GM23338 (cell line): ENCODE data around the gene TTC28.

Experiments
- CREB1 ChIP-seq: fragments of 250-450 bp; sonication (Bioruptor Pico); IDR thresholded peaks from 2 replicates; pipeline ENCODE4 v1.5.0; 2020; ENCODE audit warnings: low read depth, mild to moderate bottlenecking, moderate library complexity
- EZH2 ChIP-seq: fragments of 200-600 bp; sonication (generic); IDR thresholded peaks from one replicate; pipeline ENCODE4 v1.8.0; 2017; ENCODE audit warnings: antibody characterized with exemption, mild to moderate bottlenecking, low read depth; ENCODE audit not compliant: unreplicated experiment
- EZH2phosphoT487 ChIP-seq: fragments of 200-600 bp; sonication (generic); IDR thresholded peaks from one replicate; pipeline ENCODE4 v1.8.1; 2018; ENCODE audit warnings: antibody characterized with exemption; ENCODE audit not compliant: unreplicated experiment
- JUNB ChIP-seq: IDR thresholded peaks from one replicate; pipeline ENCODE4 v1.6.1; 2016; ENCODE audit warnings: antibody characterized with exemption; ENCODE audit not compliant: unreplicated experiment
- NANOG ChIP-seq: IDR thresholded peaks from 2 replicates; pipeline ENCODE4 v1.6.1; 2016; ENCODE audit warnings: antibody characterized with exemption, borderline replicate concordance
- POLR2AphosphoS5 ChIP-seq: IDR thresholded peaks from 2 replicates; pipeline ENCODE4 v1.6.1; 2016; ENCODE audit warnings: antibody characterized with exemption, low read depth
- TF ChIP-seq, protein P1 (sequence below), 2 experiments: fragments of 200-600 bp in 1 of 2; sonication (generic) in 1 of 2; conservative IDR thresholded peaks; 2 replicates each; pipeline versions ENCODE4 v1.5.1 to v1.6.1; 2016 to 2017; ENCODE audit warnings: antibody characterized with exemption in 2 of 2, low read depth in 2 of 2, mild to moderate bottlenecking in 2 of 2, moderate library complexity in 1 of 2
- TF ChIP-seq, protein P2 (sequence below): IDR thresholded peaks from one replicate; pipeline ENCODE4 v1.6.1; 2018; ENCODE audit warnings: antibody characterized with exemption; ENCODE audit not compliant: unreplicated experiment

DNA sequence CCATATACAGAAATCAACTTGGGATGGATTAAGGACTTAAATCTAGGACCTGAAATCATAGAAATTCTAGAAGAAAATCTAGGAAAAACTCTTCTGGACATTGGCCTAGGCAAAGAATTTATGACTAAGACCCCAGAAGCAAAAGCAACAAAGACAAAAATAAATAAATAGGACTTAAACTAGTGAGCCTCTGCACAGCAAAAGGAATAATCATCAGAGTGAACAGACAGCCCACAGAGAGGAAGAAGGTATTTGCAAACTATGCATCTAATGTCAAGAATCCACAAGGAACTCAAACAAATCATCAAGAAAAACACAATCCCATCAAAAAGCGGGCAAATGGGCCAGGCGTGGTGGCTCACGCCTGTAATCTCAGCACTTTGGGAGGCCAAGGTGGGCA lies 32.4 kb downstream of the TTC28 start:
- TF ChIP-seq, protein P1, sequence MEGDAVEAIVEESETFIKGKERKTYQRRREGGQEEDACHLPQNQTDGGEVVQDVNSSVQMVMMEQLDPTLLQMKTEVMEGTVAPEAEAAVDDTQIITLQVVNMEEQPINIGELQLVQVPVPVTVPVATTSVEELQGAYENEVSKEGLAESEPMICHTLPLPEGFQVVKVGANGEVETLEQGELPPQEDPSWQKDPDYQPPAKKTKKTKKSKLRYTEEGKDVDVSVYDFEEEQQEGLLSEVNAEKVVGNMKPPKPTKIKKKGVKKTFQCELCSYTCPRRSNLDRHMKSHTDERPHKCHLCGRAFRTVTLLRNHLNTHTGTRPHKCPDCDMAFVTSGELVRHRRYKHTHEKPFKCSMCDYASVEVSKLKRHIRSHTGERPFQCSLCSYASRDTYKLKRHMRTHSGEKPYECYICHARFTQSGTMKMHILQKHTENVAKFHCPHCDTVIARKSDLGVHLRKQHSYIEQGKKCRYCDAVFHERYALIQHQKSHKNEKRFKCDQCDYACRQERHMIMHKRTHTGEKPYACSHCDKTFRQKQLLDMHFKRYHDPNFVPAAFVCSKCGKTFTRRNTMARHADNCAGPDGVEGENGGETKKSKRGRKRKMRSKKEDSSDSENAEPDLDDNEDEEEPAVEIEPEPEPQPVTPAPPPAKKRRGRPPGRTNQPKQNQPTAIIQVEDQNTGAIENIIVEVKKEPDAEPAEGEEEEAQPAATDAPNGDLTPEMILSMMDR (conservative IDR thresholded peaks at IDR 0.05; ENCODE audit: low read depth in 2 of 2), result no peak
- TF ChIP-seq POLR2AphosphoS5 (no peak), EZH2 (no peak), CREB1 (CRISPR knock-in tag) (no peak), EZH2phosphoT487 (no peak), NANOG (no peak), JUNB (no peak)
- TF ChIP-seq, protein P2, sequence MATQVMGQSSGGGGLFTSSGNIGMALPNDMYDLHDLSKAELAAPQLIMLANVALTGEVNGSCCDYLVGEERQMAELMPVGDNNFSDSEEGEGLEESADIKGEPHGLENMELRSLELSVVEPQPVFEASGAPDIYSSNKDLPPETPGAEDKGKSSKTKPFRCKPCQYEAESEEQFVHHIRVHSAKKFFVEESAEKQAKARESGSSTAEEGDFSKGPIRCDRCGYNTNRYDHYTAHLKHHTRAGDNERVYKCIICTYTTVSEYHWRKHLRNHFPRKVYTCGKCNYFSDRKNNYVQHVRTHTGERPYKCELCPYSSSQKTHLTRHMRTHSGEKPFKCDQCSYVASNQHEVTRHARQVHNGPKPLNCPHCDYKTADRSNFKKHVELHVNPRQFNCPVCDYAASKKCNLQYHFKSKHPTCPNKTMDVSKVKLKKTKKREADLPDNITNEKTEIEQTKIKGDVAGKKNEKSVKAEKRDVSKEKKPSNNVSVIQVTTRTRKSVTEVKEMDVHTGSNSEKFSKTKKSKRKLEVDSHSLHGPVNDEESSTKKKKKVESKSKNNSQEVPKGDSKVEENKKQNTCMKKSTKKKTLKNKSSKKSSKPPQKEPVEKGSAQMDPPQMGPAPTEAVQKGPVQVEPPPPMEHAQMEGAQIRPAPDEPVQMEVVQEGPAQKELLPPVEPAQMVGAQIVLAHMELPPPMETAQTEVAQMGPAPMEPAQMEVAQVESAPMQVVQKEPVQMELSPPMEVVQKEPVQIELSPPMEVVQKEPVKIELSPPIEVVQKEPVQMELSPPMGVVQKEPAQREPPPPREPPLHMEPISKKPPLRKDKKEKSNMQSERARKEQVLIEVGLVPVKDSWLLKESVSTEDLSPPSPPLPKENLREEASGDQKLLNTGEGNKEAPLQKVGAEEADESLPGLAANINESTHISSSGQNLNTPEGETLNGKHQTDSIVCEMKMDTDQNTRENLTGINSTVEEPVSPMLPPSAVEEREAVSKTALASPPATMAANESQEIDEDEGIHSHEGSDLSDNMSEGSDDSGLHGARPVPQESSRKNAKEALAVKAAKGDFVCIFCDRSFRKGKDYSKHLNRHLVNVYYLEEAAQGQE, result no peak
